WTC11 (cell line): ENCODE data around the gene FSTL3. TPM values are rescaled to one million over a fixed set of nuclear protein-coding genes. Genes with fewer than 3 reads are reported as not detected.

Experiments used
- ATAC-seq: fragments of 200-7000 bp; cut with Tn5 transposase; 2 replicates; pipeline ENCODE4 v1.10.0; 2021; ENCODE audit warnings: mild to moderate bottlenecking, moderate library complexity
- CTCF ChIA-PET: fragments of 300-600 bp; sonication (Branson Sonifier 250); formaldehyde crosslinking; loops from one replicate; lab custom pipeline; 2021; ENCODE audit warnings: antibody characterized with exemption; lab: Charles Lee
- POLR2A ChIA-PET: fragments of 350-600 bp; sonication (Branson Sonifier 250); formaldehyde crosslinking; loops from one replicate; lab custom pipeline; 2021; ENCODE audit warnings: antibody characterized with exemption; lab: Charles Lee
- DNase-seq: peaks from one replicate; pipeline ENCODE4 v3.0.0; 2021; ENCODE audit warnings: low spot score
- H3K27ac Mint-ChIP-seq: 2 replicates; pipeline ENCODE4 v1.8.0; 2021; ENCODE audit warnings: mixed read lengths
- H3K27me3 Mint-ChIP-seq: 2 replicates; pipeline ENCODE4 v1.8.0; 2021; ENCODE audit warnings: low read depth, mild to moderate bottlenecking, moderate library complexity, mixed read lengths
- H3K36me3 Mint-ChIP-seq: 2 replicates; pipeline ENCODE4 v1.8.0; 2021; ENCODE audit warnings: mixed read lengths
- H3K4me1 Mint-ChIP-seq: 2 replicates; pipeline ENCODE4 v1.8.0; 2022; ENCODE audit warnings: mixed read lengths
- H3K4me3 Mint-ChIP-seq: 2 replicates; pipeline ENCODE4 v1.8.0; 2021; ENCODE audit warnings: mild to moderate bottlenecking, moderate library complexity, mixed read lengths
- H3K9me3 Mint-ChIP-seq: 2 replicates; pipeline ENCODE4 v1.8.0; 2021; ENCODE audit warnings: mixed read lengths
- E2F1 ChIP-seq: sonication (generic); formaldehyde crosslinking; IDR thresholded peaks from 2 replicates; pipeline ENCODE4 v1.8.0; 2022; ENCODE audit warnings: mild to moderate bottlenecking, missing genetic modification reagents
- EMX1 ChIP-seq: fragments of 250-450 bp; sonication (Bioruptor Pico); IDR thresholded peaks from 2 replicates; pipeline ENCODE4 v1.8.0; 2021; ENCODE audit warnings: mild to moderate bottlenecking
- GABPB1 ChIP-seq: sonication (generic); formaldehyde crosslinking; IDR thresholded peaks from 2 replicates; pipeline ENCODE4 v1.8.1; 2023; ENCODE audit warnings: mild to moderate bottlenecking, missing genetic modification reagents
- HMGA2 ChIP-seq: fragments of 250-450 bp; sonication (Bioruptor Pico); IDR thresholded peaks from 2 replicates; pipeline ENCODE4 v1.4.0; 2021; ENCODE audit warnings: mild to moderate bottlenecking, moderate library complexity
- NR2C2 ChIP-seq: sonication (generic); formaldehyde crosslinking; IDR thresholded peaks from 2 replicates; pipeline ENCODE4 v1.8.0; 2022; ENCODE audit warnings: mild to moderate bottlenecking, missing genetic modification reagents
- NR3C1 ChIP-seq: sonication (generic); formaldehyde crosslinking; conservative IDR thresholded peaks from 2 replicates; pipeline ENCODE4 v1.8.1; 2023; ENCODE audit warnings: low read depth, mild to moderate bottlenecking, missing genetic modification reagents
- SMAD4 ChIP-seq: sonication (generic); formaldehyde crosslinking; IDR thresholded peaks from 2 replicates; pipeline ENCODE4 v1.8.0; 2022; ENCODE audit warnings: mild to moderate bottlenecking, missing genetic modification reagents
- USF1 ChIP-seq: sonication (generic); formaldehyde crosslinking; IDR thresholded peaks from 2 replicates; pipeline ENCODE4 v1.8.0; 2022; ENCODE audit warnings: mild to moderate bottlenecking, missing genetic modification reagents
- ZNF281 ChIP-seq: sonication (generic); formaldehyde crosslinking; IDR thresholded peaks from 2 replicates; pipeline ENCODE4 v1.8.0; 2023; ENCODE audit warnings: mild to moderate bottlenecking, missing genetic modification reagents
- ZNF317 ChIP-seq: sonication (generic); formaldehyde crosslinking; IDR thresholded peaks from 2 replicates; pipeline ENCODE4 v1.8.1; 2023; ENCODE audit warnings: low read depth, mild to moderate bottlenecking, moderate library complexity, missing genetic modification reagents, borderline replicate concordance
- total RNA-seq: library from RNA; stranded (reverse); gene quantifications from 3 replicates; pipeline ENCODE4 v1.2.3, GENCODE V29; 2021
- TF ChIP-seq, protein P1 (sequence below): sonication (generic); formaldehyde crosslinking; IDR thresholded peaks from 2 replicates; pipeline ENCODE4 v1.8.0; 2023; ENCODE audit warnings: missing genetic modification reagents, mild to moderate bottlenecking, borderline replicate concordance
- TF ChIP-seq, protein P2 (sequence below): fragments of 250-450 bp; sonication (Bioruptor Pico); IDR thresholded peaks from 2 replicates; pipeline ENCODE4 v1.9.0; 2021; ENCODE audit warnings: mild to moderate bottlenecking, borderline replicate concordance
- TF ChIP-seq, protein P3 (sequence below): sonication (generic); formaldehyde crosslinking; IDR thresholded peaks from 2 replicates; pipeline ENCODE4 v1.8.1; 2023; ENCODE audit warnings: mild to moderate bottlenecking, missing genetic modification reagents, borderline replicate concordance
- TF ChIP-seq, protein P4 (sequence below): fragments of 250-450 bp; sonication (Bioruptor Pico); conservative IDR thresholded peaks from 2 replicates; pipeline ENCODE4 v1.9.0; 2021; ENCODE audit warnings: mild to moderate bottlenecking

The FSTL3 gene
- total RNA-seq, 1 experiment from 2014 or later, result 8.7 TPM

DNA sequence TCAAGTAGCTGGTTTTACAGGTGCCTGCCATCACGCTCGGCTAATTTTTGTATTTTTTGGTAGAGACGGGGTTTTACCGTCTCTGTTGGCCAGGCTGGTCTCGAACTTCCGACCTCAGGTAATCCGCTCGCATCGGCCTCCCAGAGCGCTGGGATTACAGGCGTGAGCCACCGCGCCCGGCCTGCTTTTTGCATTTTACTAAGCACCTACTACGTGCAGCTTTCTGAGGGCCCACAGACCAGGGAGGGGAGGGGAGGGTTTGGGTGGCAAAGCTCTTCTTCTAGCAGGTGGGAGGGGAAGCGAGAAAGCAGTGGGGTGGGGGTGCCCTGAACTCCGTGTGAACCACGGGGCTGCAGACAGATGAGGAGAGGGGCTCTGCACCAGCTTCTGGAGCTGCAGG is 47.5 kb downstream of the FSTL3 start (continued):
- TF ChIP-seq, protein P1, sequence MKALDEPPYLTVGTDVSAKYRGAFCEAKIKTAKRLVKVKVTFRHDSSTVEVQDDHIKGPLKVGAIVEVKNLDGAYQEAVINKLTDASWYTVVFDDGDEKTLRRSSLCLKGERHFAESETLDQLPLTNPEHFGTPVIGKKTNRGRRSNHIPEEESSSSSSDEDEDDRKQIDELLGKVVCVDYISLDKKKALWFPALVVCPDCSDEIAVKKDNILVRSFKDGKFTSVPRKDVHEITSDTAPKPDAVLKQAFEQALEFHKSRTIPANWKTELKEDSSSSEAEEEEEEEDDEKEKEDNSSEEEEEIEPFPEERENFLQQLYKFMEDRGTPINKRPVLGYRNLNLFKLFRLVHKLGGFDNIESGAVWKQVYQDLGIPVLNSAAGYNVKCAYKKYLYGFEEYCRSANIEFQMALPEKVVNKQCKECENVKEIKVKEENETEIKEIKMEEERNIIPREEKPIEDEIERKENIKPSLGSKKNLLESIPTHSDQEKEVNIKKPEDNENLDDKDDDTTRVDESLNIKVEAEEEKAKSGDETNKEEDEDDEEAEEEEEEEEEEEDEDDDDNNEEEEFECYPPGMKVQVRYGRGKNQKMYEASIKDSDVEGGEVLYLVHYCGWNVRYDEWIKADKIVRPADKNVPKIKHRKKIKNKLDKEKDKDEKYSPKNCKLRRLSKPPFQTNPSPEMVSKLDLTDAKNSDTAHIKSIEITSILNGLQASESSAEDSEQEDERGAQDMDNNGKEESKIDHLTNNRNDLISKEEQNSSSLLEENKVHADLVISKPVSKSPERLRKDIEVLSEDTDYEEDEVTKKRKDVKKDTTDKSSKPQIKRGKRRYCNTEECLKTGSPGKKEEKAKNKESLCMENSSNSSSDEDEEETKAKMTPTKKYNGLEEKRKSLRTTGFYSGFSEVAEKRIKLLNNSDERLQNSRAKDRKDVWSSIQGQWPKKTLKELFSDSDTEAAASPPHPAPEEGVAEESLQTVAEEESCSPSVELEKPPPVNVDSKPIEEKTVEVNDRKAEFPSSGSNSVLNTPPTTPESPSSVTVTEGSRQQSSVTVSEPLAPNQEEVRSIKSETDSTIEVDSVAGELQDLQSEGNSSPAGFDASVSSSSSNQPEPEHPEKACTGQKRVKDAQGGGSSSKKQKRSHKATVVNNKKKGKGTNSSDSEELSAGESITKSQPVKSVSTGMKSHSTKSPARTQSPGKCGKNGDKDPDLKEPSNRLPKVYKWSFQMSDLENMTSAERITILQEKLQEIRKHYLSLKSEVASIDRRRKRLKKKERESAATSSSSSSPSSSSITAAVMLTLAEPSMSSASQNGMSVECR (CRISPR knock-in tag), result no peak

GRCh38 chr19:725461-726089 is 49.4 kb downstream of the FSTL3 start:
- no peaks in the 10 kb centered on the region for H3K4me1 Mint-ChIP-seq
- H3K27me3 Mint-ChIP-seq, result no peaks in the 10 kb centered on the region
- ChIA-PET CTCF (interaction anchor here (1.2 kb wide), 1 partner anchor 9 kb away, joined by 3 read pairs; no protein-coding TSS in a partner anchor), POLR2A (no interaction called here)
- H3K4me3 Mint-ChIP-seq, result no peak overlapping the region
- no peak for TF ChIP-seq SMAD4 (CRISPR knock-in tag)
- TF ChIP-seq, protein P2, sequence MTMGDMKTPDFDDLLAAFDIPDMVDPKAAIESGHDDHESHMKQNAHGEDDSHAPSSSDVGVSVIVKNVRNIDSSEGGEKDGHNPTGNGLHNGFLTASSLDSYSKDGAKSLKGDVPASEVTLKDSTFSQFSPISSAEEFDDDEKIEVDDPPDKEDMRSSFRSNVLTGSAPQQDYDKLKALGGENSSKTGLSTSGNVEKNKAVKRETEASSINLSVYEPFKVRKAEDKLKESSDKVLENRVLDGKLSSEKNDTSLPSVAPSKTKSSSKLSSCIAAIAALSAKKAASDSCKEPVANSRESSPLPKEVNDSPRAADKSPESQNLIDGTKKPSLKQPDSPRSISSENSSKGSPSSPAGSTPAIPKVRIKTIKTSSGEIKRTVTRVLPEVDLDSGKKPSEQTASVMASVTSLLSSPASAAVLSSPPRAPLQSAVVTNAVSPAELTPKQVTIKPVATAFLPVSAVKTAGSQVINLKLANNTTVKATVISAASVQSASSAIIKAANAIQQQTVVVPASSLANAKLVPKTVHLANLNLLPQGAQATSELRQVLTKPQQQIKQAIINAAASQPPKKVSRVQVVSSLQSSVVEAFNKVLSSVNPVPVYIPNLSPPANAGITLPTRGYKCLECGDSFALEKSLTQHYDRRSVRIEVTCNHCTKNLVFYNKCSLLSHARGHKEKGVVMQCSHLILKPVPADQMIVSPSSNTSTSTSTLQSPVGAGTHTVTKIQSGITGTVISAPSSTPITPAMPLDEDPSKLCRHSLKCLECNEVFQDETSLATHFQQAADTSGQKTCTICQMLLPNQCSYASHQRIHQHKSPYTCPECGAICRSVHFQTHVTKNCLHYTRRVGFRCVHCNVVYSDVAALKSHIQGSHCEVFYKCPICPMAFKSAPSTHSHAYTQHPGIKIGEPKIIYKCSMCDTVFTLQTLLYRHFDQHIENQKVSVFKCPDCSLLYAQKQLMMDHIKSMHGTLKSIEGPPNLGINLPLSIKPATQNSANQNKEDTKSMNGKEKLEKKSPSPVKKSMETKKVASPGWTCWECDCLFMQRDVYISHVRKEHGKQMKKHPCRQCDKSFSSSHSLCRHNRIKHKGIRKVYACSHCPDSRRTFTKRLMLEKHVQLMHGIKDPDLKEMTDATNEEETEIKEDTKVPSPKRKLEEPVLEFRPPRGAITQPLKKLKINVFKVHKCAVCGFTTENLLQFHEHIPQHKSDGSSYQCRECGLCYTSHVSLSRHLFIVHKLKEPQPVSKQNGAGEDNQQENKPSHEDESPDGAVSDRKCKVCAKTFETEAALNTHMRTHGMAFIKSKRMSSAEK (CRISPR knock-in tag), result no peak
- no peak for TF ChIP-seq NR2C2 (CRISPR knock-in tag)
- no peak for TF ChIP-seq USF1 (CRISPR knock-in tag)
- TF ChIP-seq ZNF281 (CRISPR knock-in tag), result no peak
- TF ChIP-seq, protein P3, sequence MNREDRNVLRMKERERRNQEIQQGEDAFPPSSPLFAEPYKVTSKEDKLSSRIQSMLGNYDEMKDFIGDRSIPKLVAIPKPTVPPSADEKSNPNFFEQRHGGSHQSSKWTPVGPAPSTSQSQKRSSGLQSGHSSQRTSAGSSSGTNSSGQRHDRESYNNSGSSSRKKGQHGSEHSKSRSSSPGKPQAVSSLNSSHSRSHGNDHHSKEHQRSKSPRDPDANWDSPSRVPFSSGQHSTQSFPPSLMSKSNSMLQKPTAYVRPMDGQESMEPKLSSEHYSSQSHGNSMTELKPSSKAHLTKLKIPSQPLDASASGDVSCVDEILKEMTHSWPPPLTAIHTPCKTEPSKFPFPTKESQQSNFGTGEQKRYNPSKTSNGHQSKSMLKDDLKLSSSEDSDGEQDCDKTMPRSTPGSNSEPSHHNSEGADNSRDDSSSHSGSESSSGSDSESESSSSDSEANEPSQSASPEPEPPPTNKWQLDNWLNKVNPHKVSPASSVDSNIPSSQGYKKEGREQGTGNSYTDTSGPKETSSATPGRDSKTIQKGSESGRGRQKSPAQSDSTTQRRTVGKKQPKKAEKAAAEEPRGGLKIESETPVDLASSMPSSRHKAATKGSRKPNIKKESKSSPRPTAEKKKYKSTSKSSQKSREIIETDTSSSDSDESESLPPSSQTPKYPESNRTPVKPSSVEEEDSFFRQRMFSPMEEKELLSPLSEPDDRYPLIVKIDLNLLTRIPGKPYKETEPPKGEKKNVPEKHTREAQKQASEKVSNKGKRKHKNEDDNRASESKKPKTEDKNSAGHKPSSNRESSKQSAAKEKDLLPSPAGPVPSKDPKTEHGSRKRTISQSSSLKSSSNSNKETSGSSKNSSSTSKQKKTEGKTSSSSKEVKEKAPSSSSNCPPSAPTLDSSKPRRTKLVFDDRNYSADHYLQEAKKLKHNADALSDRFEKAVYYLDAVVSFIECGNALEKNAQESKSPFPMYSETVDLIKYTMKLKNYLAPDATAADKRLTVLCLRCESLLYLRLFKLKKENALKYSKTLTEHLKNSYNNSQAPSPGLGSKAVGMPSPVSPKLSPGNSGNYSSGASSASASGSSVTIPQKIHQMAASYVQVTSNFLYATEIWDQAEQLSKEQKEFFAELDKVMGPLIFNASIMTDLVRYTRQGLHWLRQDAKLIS, result no peak
- TF ChIP-seq, protein P4, sequence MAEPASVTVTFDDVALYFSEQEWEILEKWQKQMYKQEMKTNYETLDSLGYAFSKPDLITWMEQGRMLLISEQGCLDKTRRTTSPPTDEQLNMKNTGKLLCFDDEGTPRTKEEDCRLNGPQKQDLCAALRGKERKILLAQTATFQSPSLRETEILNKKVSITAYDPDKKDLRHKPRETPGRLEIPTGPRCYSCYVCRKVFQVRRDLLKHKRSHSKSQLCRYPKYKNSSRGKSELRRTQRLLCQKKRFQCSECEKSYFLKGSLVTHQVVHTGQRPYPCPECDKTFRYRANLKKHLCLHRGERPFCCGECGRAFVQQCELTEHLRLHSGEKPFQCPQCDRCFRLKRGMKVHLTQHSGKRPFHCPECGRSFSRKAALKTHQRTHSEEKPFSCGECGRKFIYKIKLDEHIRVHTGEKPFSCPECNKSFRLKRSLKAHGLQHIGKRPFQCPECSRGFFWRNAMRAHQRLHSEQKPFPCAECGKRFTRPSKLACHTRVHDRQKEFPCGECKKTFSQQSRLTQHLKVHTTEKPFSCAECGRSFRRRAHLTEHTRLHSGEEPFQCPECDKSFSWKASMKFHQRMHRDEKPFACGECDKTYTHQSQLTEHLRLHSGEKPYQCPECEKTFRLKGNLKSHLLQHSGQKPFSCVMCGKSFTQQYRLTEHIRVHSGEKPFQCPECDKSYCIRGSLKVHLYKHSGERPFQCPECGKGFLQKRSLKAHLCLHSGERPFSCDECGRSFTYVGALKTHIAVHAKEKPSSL (CRISPR knock-in tag), result no peak
- no peak for TF ChIP-seq HMGA2
- no peak for TF ChIP-seq NR3C1 (CRISPR knock-in tag)
- no peak for TF ChIP-seq E2F1 (CRISPR knock-in tag)
- TF ChIP-seq ZNF317 (CRISPR knock-in tag), result no peak
- TF ChIP-seq GABPB1 (CRISPR knock-in tag), result no peak
- TF ChIP-seq EMX1 (CRISPR knock-in tag), result no peak
- H3K9me3 Mint-ChIP-seq, result no peaks in the 10 kb centered on the region
- ATAC-seq (no peak), DNase-seq (no peak)
- H3K36me3 Mint-ChIP-seq, result no peaks in the 10 kb centered on the region
- no peak overlapping the region for H3K27ac Mint-ChIP-seq
